HL-60 (cell line): ENCODE results near the gene KCNJ6.

Source experiments
- DNase-seq, 2 experiments: peaks; one replicate each; pipeline ENCODE4 v3.0.0-alpha.2; 2010 to 2020; ENCODE audit warnings: low read depth in 1 of 2, low spot score in 1 of 2
- H3K27ac ChIP-seq: fragments of 250-450 bp; sonication (Bioruptor Pico); replicated peaks from 2 replicates; pipeline ENCODE4 v1.5.1; 2020; ENCODE audit warnings: mild to moderate bottlenecking, moderate library complexity
- H3K27me3 ChIP-seq: fragments of 250-450 bp; sonication (Bioruptor Pico); 2 replicates; pipeline ENCODE4 v1.5.1; 2021; ENCODE audit warnings: mild to moderate bottlenecking, moderate library complexity; ENCODE audit not compliant: insufficient read depth, poor library complexity, severe bottlenecking
- H3K4me3 ChIP-seq: replicated peaks from 2 replicates; pipeline ENCODE4 v1.5.1; 2011; ENCODE audit warnings: mild to moderate bottlenecking, control low read depth, low read length; ENCODE audit not compliant: insufficient read depth
- GABPA ChIP-seq: IDR thresholded peaks from 2 replicates; pipeline ENCODE4 v1.6.1; 2012; ENCODE audit warnings: low read depth
- POLR2AphosphoS5 ChIP-seq: IDR thresholded peaks from 2 replicates; pipeline ENCODE4 v1.6.1; 2012; ENCODE audit warnings: low read depth
- SPI1 ChIP-seq: IDR thresholded peaks from 2 replicates; pipeline ENCODE4 v1.6.1; 2012; ENCODE audit warnings: low read depth, mild to moderate bottlenecking, borderline replicate concordance
- TF ChIP-seq, protein P1 (sequence below): IDR thresholded peaks from one replicate; pipeline ENCODE4 v1.5.1; 2011; ENCODE audit warnings: low read length, control low read depth, inconsistent platforms; ENCODE audit not compliant: insufficient read depth
- TF ChIP-seq, protein P2 (sequence below): IDR thresholded peaks from 2 replicates; pipeline ENCODE4 v1.6.1; 2012; ENCODE audit warnings: low read depth; ENCODE audit not compliant: insufficient replicate concordance

The KCNJ6 gene

GRCh38 chr21:37821092-37821491, 95.2 kb downstream of the KCNJ6 start:
- H3K4me3 ChIP-seq: no peak overlapping the region
- DNase-seq: peak in 1 of 2 experiments; percentile 11
- H3K27me3 ChIP-seq: no peaks in the 10 kb centered on the region
- no peak for TF ChIP-seq GABPA
- peak overlapping the region; percentile 36 for H3K27ac ChIP-seq

- no peak overlapping the region for H3K27ac ChIP-seq
- no peak overlapping the region for H3K4me3 ChIP-seq
- TF ChIP-seq, protein P1, sequence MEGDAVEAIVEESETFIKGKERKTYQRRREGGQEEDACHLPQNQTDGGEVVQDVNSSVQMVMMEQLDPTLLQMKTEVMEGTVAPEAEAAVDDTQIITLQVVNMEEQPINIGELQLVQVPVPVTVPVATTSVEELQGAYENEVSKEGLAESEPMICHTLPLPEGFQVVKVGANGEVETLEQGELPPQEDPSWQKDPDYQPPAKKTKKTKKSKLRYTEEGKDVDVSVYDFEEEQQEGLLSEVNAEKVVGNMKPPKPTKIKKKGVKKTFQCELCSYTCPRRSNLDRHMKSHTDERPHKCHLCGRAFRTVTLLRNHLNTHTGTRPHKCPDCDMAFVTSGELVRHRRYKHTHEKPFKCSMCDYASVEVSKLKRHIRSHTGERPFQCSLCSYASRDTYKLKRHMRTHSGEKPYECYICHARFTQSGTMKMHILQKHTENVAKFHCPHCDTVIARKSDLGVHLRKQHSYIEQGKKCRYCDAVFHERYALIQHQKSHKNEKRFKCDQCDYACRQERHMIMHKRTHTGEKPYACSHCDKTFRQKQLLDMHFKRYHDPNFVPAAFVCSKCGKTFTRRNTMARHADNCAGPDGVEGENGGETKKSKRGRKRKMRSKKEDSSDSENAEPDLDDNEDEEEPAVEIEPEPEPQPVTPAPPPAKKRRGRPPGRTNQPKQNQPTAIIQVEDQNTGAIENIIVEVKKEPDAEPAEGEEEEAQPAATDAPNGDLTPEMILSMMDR: no peak
- no peak for TF ChIP-seq SPI1
- no peak for DNase-seq
- no peaks in the 10 kb centered on the region for H3K27me3 ChIP-seq
Measured at GRCh38 chr21:37819372-37819771, 96.9 kb downstream of the KCNJ6 start.

GRCh38 chr21:37817242-37817641, 99.0 kb downstream of the KCNJ6 start:
- Histone ChIP-seq H3K27ac (no peak overlapping the region), H3K4me3 (no peak overlapping the region), H3K27me3 (no peaks in the 10 kb centered on the region)
- TF ChIP-seq POLR2AphosphoS5: no peak
- TF ChIP-seq, protein P2, sequence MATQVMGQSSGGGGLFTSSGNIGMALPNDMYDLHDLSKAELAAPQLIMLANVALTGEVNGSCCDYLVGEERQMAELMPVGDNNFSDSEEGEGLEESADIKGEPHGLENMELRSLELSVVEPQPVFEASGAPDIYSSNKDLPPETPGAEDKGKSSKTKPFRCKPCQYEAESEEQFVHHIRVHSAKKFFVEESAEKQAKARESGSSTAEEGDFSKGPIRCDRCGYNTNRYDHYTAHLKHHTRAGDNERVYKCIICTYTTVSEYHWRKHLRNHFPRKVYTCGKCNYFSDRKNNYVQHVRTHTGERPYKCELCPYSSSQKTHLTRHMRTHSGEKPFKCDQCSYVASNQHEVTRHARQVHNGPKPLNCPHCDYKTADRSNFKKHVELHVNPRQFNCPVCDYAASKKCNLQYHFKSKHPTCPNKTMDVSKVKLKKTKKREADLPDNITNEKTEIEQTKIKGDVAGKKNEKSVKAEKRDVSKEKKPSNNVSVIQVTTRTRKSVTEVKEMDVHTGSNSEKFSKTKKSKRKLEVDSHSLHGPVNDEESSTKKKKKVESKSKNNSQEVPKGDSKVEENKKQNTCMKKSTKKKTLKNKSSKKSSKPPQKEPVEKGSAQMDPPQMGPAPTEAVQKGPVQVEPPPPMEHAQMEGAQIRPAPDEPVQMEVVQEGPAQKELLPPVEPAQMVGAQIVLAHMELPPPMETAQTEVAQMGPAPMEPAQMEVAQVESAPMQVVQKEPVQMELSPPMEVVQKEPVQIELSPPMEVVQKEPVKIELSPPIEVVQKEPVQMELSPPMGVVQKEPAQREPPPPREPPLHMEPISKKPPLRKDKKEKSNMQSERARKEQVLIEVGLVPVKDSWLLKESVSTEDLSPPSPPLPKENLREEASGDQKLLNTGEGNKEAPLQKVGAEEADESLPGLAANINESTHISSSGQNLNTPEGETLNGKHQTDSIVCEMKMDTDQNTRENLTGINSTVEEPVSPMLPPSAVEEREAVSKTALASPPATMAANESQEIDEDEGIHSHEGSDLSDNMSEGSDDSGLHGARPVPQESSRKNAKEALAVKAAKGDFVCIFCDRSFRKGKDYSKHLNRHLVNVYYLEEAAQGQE: no peak
- TF ChIP-seq GABPA: no peak
- TF ChIP-seq, protein P1: no peak
- TF ChIP-seq SPI1: no peak
- no peak for DNase-seq

DNA sequence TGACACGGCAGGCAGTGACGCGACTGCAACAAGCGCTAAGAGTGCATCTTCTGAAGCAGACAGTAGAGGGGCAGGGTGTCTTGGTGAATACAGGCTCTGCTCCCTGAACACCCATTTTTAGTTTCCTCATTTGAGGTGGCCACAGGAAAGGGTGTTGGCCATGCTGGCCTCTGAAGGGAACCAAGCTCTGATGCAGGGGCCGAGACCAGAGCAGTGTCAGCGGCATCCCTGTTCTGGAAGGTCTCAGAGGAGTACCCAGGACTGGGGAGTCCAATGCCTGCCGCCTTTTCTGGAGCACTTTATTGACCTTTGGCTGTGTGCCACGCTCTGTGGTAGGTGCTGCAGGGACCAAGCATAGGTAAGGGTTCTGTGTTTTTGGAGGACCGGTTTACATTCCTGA, 100.4 kb downstream of the KCNJ6 start:
- Histone ChIP-seq H3K27ac (no peak overlapping the region), H3K4me3 (no peak overlapping the region), H3K27me3 (no peaks in the 10 kb centered on the region)
- DNase-seq: peak in 1 of 2 experiments; percentile 36
- TF ChIP-seq, protein P2: no peak
- TF ChIP-seq SPI1: no peak
- no peak for TF ChIP-seq GABPA
- no peak for TF ChIP-seq POLR2AphosphoS5
- TF ChIP-seq, protein P1: no peak
